ENCODE measurements around the gene ZNF664. TPM values are rescaled to one million over a fixed set of nuclear protein-coding genes. Genes with fewer than 3 reads are reported as not detected.

Gene ZNF664
- total and polyA plus RNA-seq, 2 donors (not counting 1 experiment from before 2014, with no cell fraction given), result 14.3 to 47.1 TPM

DNA sequence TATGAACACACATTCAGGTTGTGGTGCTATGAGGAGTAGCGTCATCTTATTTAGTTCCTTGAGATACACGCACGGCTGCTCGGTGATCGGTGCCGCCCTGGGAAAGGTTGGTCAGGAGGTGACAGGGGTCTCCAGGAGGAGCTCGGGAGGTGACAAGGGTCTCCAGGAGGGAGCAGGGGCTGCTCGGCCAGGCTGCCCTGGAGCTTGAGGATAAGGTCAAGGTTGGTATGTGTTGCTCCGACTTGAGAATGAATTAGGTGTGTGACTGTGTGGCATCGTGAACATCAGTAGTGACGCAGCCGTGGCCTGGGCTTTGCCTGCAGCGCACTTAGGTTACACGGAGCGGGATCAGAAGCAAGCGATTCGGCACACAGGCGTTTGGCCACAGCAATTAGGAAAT lies 36.5 kb upstream of the ZNF664 start:
- Histone ChIP-seq H3K79me2 (ENCODE audit: control insufficient read depth, insufficient read depth, low read length) (no peaks in the 10 kb centered on the region), H3K4me3 (ENCODE audit: control extremely low read depth in 1 of 5, extremely low read depth in 1 of 5, insufficient read depth in 1 of 5, low read depth in 2 of 5, low read length in 4 of 5) (no peak overlapping the region), H3K27me3 (replicated peaks in 1 of 4; ENCODE audit: control extremely low read depth in 1 of 4, control insufficient read depth in 3 of 4, insufficient read depth in 4 of 4, low read length in 3 of 4) (no peaks in the 10 kb centered on the region), H3K36me3 (replicated peaks in 1 of 2; ENCODE audit: control extremely low read depth in 1 of 2, control insufficient read depth in 1 of 2, extremely low read depth in 1 of 2, insufficient read depth in 2 of 2, low read length in 1 of 2) (peaks cover 0 to 17% of the 10 kb centered on the region in 2 experiments), H3K4me1 (ENCODE audit: control insufficient read depth in 2 of 2, insufficient read depth in 2 of 2, low read length in 2 of 2) (peaks cover 20 to 22% of the 10 kb centered on the region in 2 donors), H4K20me1 (ENCODE audit: control insufficient read depth, insufficient read depth, low read length, poor library complexity, severe bottlenecking) (no peaks in the 10 kb centered on the region), H2AFZ (ENCODE audit: insufficient read depth, low read depth, low read length, poor library complexity, severe bottlenecking) (no peak overlapping the region), H3K27ac (ENCODE audit: low read length in 2 of 2) (no peak overlapping the region), H3K9ac (ENCODE audit: low read length) (no peak overlapping the region), H3K9me3 (ENCODE audit: control extremely low read depth in 1 of 3, control insufficient read depth in 2 of 3, insufficient read depth in 1 of 3, low read length in 2 of 3) (peaks cover 0 to 2% (median 0%) of the 10 kb centered on the region in 3 donors), H3K4me2 (replicated peaks; ENCODE audit: low read depth, low read length, poor library complexity, severe bottlenecking) (no peak overlapping the region)
- ChIA-PET CTCF (no interaction called here), POLR2A (no interaction called here)
- Mint-ChIP-seq H3K9me3 (ENCODE audit: insufficient read depth) (no peaks in the 10 kb centered on the region), H3K27ac (no peak overlapping the region), H3K4me1 (peaks cover 25% of the 10 kb centered on the region), H3K27me3 (no peaks in the 10 kb centered on the region), H3K4me3 (peak overlapping the region; percentile 7)
- no peak for TF ChIP-seq EZH2 (IDR thresholded peaks at IDR 0.05; ENCODE audit: borderline replicate concordance, insufficient read depth, low read depth, low read length, poor library complexity, severe bottlenecking)
- TF ChIP-seq, protein P1, sequence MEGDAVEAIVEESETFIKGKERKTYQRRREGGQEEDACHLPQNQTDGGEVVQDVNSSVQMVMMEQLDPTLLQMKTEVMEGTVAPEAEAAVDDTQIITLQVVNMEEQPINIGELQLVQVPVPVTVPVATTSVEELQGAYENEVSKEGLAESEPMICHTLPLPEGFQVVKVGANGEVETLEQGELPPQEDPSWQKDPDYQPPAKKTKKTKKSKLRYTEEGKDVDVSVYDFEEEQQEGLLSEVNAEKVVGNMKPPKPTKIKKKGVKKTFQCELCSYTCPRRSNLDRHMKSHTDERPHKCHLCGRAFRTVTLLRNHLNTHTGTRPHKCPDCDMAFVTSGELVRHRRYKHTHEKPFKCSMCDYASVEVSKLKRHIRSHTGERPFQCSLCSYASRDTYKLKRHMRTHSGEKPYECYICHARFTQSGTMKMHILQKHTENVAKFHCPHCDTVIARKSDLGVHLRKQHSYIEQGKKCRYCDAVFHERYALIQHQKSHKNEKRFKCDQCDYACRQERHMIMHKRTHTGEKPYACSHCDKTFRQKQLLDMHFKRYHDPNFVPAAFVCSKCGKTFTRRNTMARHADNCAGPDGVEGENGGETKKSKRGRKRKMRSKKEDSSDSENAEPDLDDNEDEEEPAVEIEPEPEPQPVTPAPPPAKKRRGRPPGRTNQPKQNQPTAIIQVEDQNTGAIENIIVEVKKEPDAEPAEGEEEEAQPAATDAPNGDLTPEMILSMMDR (IDR thresholded peaks at IDR 0.05), result no peak
- no peak for ATAC-seq (ENCODE audit: low read depth)
- 97% methylated on average over 18 of the region's 18 CpGs for WGBS (ENCODE audit: insufficient coverage)
- DNase-seq, result no peak
- intact Hi-C loops (cut with micrococcal nuclease), result no loop called here

DNA sequence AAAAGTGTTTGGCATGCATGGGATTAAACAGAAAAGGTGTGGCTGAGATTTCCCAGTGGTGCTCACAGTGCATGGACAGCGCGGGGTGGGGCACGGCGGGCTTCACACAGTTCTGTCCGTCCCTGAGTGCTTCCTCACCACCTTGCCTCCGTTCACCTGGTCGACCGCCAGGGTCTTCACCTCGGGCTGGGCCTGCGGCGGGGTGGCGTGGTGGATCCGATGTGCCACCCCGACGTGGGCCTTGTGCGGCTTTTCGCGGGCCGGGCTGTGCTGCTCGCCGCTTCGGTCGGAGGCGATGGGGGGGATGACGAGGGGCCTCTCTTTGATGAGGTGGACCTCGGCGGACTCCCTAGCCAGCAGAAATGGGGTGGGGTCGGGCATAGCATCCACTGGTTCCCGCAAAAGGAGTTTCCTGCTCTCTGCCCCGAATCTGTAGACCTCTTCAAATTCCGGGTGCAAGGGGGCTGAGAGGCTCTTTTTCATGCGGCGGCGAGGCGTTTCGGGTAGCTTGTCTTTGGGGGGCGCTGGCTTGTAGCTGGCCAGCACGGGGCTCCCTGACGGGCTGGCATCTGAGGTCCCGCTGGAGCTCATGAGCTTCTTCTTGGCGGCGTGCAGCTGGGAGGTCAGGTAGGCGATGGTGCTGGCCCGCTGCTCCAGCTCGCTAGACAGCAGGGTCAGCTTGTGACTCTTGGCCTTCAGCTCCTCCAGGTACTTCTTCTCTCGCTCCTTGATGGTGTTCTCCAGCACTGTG lies 35.9 kb upstream of the ZNF664 start:
- 92% methylated on average over 46 of the region's 46 CpGs for WGBS (ENCODE audit: insufficient coverage)
- CTCF ChIA-PET, result no interaction called here
- ATAC-seq (ENCODE audit: low read depth), result no peak

More for the DNA sequence above, 35.9 kb upstream of the ZNF664 start:
- Histone ChIP-seq H3K36me3 (replicated peaks in 1 of 2; ENCODE audit: control extremely low read depth in 1 of 2, control insufficient read depth in 1 of 2, extremely low read depth in 1 of 2, insufficient read depth in 2 of 2, low read length in 1 of 2) (peaks cover 2 to 24% of the 10 kb centered on the region in 2 experiments), H3K4me1 (ENCODE audit: control insufficient read depth in 2 of 2, insufficient read depth in 2 of 2, low read length in 2 of 2) (peaks cover 20 to 22% of the 10 kb centered on the region in 2 donors), H3K9ac (ENCODE audit: low read length) (peak overlapping the region; percentile 34), H4K20me1 (ENCODE audit: control insufficient read depth, insufficient read depth, low read length, poor library complexity, severe bottlenecking) (no peaks in the 10 kb centered on the region), H3K4me2 (replicated peaks; ENCODE audit: low read depth, low read length, poor library complexity, severe bottlenecking) (peak overlapping the region; percentile 56), H3K4me3 (ENCODE audit: control extremely low read depth in 1 of 5, extremely low read depth in 1 of 5, insufficient read depth in 1 of 5, low read depth in 2 of 5, low read length in 4 of 5) (peak overlapping the region in 1 of 5 experiments; percentile 15), H2AFZ (ENCODE audit: insufficient read depth, low read depth, low read length, poor library complexity, severe bottlenecking) (no peak overlapping the region), H3K27ac (ENCODE audit: low read length in 2 of 2) (no peak overlapping the region), H3K79me2 (ENCODE audit: control insufficient read depth, insufficient read depth, low read length) (no peaks in the 10 kb centered on the region), H3K9me3 (ENCODE audit: control extremely low read depth in 1 of 3, control insufficient read depth in 2 of 3, insufficient read depth in 1 of 3, low read length in 2 of 3) (peaks cover 0 to 8% (median under 1%) of the 10 kb centered on the region in 3 donors), H3K27me3 (replicated peaks in 1 of 4; ENCODE audit: control extremely low read depth in 1 of 4, control insufficient read depth in 3 of 4, insufficient read depth in 4 of 4, low read length in 3 of 4) (no peaks in the 10 kb centered on the region)
- Mint-ChIP-seq H3K9me3 (ENCODE audit: insufficient read depth) (no peaks in the 10 kb centered on the region), H3K4me1 (peaks cover 25% of the 10 kb centered on the region), H3K27me3 (no peaks in the 10 kb centered on the region), H3K4me3 (no peak overlapping the region), H3K27ac (peak overlapping the region; percentile 16)
- DNase-seq, result no peak
- no peak for TF ChIP-seq EZH2 (IDR thresholded peaks at IDR 0.05; ENCODE audit: borderline replicate concordance, insufficient read depth, low read depth, low read length, poor library complexity, severe bottlenecking)
- TF ChIP-seq, protein P1 (IDR thresholded peaks at IDR 0.05), result no peak
- intact Hi-C loops (cut with micrococcal nuclease), result no loop called here
- POLR2A ChIA-PET, result no interaction called here
